Fibroblast of lung (primary cell): ENCODE measurements around the gene SMIM9.

ENCODE experiments used
- CTCF ChIP-seq, 2 donors: IDR thresholded peaks in 1 of 2; conservative IDR thresholded peaks in 1 of 2; 1 replicate in 1 of 2; 2 replicates in 1 of 2; pipeline ENCODE4 v1.5.1; 2011 to 2012; ENCODE audit warnings: low read length in 2 of 2, control low read depth in 1 of 2, inconsistent platforms in 1 of 2, low read depth in 1 of 2, mild to moderate bottlenecking in 1 of 2
- EZH2 ChIP-seq: IDR thresholded peaks from 2 replicates; pipeline ENCODE4 v1.5.1; 2012; ENCODE audit warnings: low read length, control low read depth, mild to moderate bottlenecking; ENCODE audit errors: missing control alignments

GRCh38 chrX:154800478-154801210 is 33.8 kb downstream of the SMIM9 start:
- TF ChIP-seq CTCF (conservative IDR thresholded peaks at IDR 0.05 in 1 of 2, IDR thresholded peaks at IDR 0.05 in 1 of 2; ENCODE audit: low read depth in 1 of 2, low read length in 2 of 2) = no peak
- TF ChIP-seq EZH2 = no peak
